ENCODE data around the gene ERICH2.
"Not testable (repeated sequence)": the region's sequence is repeated elsewhere in the genome, so short reads cannot be mapped to it uniquely, and the experiment has no call there.

Gene ERICH2

GRCh38 chr2:170770008-170770605, at the start of gene ERICH2:
ERICH2 (plus strand) TSS chr2:170770378; CDS start chr2:170770682, 304 bp downstream.
- peaks cover 25% of the 10 kb centered on the region for H3K27me3 Mint-ChIP-seq
- peak within 1 kb of the TSS; percentile 90 for H3K4me3 Mint-ChIP-seq
- no peaks in the 10 kb centered on the region for H3K36me3 Mint-ChIP-seq (ENCODE audit: low read depth)
- H3K27ac Mint-ChIP-seq, result peak within 1 kb of the TSS; percentile 56
- peaks cover 18% of the 10 kb centered on the region for H3K4me1 Mint-ChIP-seq (ENCODE audit: low read depth)
- no peaks in the 10 kb centered on the region for H3K9me3 Mint-ChIP-seq

DNA sequence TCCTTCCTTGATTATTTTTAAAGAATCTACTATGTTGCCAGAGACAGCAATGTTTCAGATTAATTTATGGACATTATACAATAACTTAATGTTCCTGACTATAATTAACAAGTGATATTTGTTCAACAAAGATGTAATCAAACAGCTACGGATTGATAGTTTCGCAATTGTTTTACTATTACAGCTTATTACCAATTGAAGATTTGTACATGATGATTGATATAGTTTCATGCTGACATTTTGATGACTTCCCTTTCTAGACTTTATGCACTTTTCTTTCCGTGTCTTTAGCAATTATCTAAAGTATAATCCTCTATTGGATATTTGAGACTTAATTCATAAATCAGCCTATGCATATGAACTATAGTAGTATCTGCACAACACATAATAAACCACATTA, 48.5 kb upstream of the ERICH2 start:
- H3K4me1 Mint-ChIP-seq (ENCODE audit: low read depth), result peaks cover 10% of the 10 kb centered on the region
- H3K4me3 Mint-ChIP-seq, result no peak overlapping the region
- no peaks in the 10 kb centered on the region for H3K36me3 Mint-ChIP-seq (ENCODE audit: low read depth)
- H3K27ac Mint-ChIP-seq, result no peak overlapping the region
- H3K9me3 Mint-ChIP-seq, result no peaks in the 10 kb centered on the region
- H3K27me3 Mint-ChIP-seq, result peaks cover 73% of the 10 kb centered on the region

DNA sequence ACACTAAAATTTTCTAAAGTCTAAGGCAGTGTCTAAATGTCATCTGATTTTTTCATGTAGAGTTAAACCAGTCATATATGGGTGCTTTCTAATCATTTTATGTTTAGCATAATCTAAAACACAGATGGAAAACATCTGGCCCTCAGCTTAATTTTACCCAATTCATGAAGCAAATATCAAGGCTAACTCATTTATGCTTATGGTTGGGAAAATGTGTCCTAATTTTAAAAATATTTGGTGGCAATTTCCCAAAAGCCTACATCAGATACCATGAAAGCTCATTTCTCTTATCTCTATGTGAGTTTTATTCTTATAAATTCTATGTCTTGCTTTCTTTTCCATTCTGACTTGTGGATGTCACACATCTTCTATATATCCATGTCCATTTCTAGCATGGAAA, 47.9 kb upstream of the ERICH2 start:
- no peaks in the 10 kb centered on the region for H3K9me3 Mint-ChIP-seq
- no peak overlapping the region for H3K27ac Mint-ChIP-seq
- H3K27me3 Mint-ChIP-seq, result peaks cover 75% of the 10 kb centered on the region
- no peaks in the 10 kb centered on the region for H3K36me3 Mint-ChIP-seq (ENCODE audit: low read depth)
- no peak overlapping the region for H3K4me3 Mint-ChIP-seq
- peaks cover 6% of the 10 kb centered on the region for H3K4me1 Mint-ChIP-seq (ENCODE audit: low read depth)

DNA sequence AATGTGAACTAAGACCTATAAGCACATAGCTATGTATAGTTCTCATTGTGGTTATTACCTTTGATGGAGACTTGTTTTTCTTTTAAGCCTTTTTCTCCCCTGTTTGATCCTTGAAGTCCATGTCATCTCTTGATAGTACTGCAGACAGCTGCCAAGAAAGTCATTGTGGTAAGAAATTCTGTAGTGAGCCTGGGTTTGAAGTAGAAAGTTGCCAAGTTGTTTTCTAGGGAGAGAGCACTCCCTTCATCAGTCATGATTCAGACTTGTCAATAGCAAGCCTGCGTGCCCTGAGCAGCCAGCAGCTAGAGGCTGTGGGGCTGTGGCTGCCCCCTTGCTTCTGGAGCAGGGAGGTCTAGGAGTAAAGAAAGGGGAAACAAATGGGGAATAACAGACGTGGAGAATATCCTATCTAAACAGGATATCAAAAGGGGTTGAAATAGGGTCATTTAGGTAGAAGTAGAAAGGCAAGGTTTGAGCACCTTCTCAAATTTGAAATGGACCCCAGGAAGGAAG, 46.7 kb upstream of the ERICH2 start:
- H3K27ac Mint-ChIP-seq, result no peak overlapping the region
- no peaks in the 10 kb centered on the region for H3K4me1 Mint-ChIP-seq (ENCODE audit: low read depth)
- H3K9me3 Mint-ChIP-seq, result no peaks in the 10 kb centered on the region
- H3K27me3 Mint-ChIP-seq, result peaks cover 75% of the 10 kb centered on the region
- no peak overlapping the region for H3K4me3 Mint-ChIP-seq
- H3K36me3 Mint-ChIP-seq (ENCODE audit: low read depth), result no peaks in the 10 kb centered on the region

- Mint-ChIP-seq H3K36me3 (ENCODE audit: low read depth) (no peaks in the 10 kb centered on the region), H3K27me3 (peaks cover 31% of the 10 kb centered on the region), H3K4me3 (no peak overlapping the region), H3K27ac (no peak overlapping the region), H3K4me1 (ENCODE audit: low read depth) (no peaks in the 10 kb centered on the region), H3K9me3 (no peaks in the 10 kb centered on the region)
Observed at GRCh38 chr2:170733798-170734600, 36.2 kb upstream of the ERICH2 start.

- H3K27ac Mint-ChIP-seq; H3K4me1 Mint-ChIP-seq (ENCODE audit: low read depth); H3K36me3 Mint-ChIP-seq (ENCODE audit: low read depth); H3K9me3 Mint-ChIP-seq; H3K4me3 Mint-ChIP-seq: not testable (repeated sequence)
- H3K27me3 Mint-ChIP-seq, result peaks cover 28% of the 10 kb centered on the region
Observed at GRCh38 chr2:170734601-170735000, 35.6 kb upstream of the ERICH2 start.

DNA sequence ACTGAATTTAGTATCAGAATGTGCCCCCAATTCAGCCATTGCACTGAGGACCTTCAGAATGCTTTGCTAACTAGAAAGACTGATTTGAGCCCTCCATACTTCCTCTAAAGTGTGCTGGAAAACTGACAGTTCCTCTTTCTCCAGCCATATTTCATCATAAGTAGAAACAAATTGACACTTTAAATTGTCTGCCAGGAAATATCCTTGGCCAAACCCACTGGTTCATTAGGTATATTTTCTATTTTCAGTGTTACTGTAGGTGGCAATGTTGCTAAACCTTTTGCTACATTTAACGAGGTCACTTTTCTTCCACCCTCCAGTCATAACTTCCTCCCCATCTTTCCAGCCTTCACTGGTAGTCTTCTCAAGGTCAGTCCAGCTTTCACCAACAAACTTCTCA, 33.5 kb upstream of the ERICH2 start:
- peaks cover 23% of the 10 kb centered on the region for H3K27me3 Mint-ChIP-seq
- H3K27ac Mint-ChIP-seq, result no peak overlapping the region
- no peaks in the 10 kb centered on the region for H3K36me3 Mint-ChIP-seq (ENCODE audit: low read depth)
- H3K9me3 Mint-ChIP-seq, result no peaks in the 10 kb centered on the region
- no peaks in the 10 kb centered on the region for H3K4me1 Mint-ChIP-seq (ENCODE audit: low read depth)
- H3K4me3 Mint-ChIP-seq, result no peak overlapping the region

GRCh38 chr2:170737406-170737805, 32.8 kb upstream of the ERICH2 start:
- Mint-ChIP-seq H3K4me3 (no peak overlapping the region), H3K9me3 (no peaks in the 10 kb centered on the region), H3K27ac (no peak overlapping the region), H3K4me1 (ENCODE audit: low read depth) (no peaks in the 10 kb centered on the region), H3K27me3 (peaks cover 23% of the 10 kb centered on the region), H3K36me3 (ENCODE audit: low read depth) (no peaks in the 10 kb centered on the region)

GRCh38 chr2:170737821-170738220, 32.4 kb upstream of the ERICH2 start:
- H3K4me3 Mint-ChIP-seq, result no peak overlapping the region
- H3K27me3 Mint-ChIP-seq, result peaks cover 22% of the 10 kb centered on the region
- H3K4me1 Mint-ChIP-seq (ENCODE audit: low read depth), result no peaks in the 10 kb centered on the region
- no peak overlapping the region for H3K27ac Mint-ChIP-seq
- H3K9me3 Mint-ChIP-seq, result no peaks in the 10 kb centered on the region
- H3K36me3 Mint-ChIP-seq (ENCODE audit: low read depth), result no peaks in the 10 kb centered on the region

DNA sequence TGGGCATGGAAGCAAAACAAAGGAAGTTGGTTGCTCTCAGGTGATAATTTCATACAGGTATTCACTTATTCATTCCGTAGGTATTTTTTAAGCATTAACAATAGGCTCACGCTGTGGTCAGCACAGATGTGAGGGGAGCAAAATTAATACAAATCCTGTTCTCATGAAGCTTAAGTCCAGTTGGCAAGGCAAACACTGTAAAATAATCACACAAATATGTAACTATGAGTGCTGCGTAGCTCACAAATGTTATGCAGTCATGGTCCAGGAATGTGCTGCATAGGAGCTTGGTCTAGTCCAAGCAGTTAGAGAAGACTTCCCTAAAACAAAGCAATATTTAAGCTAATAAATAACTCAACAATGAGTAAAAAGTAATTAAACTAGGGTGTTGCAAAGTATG, 31.1 kb upstream of the ERICH2 start:
- Mint-ChIP-seq H3K27me3 (peaks cover 22% of the 10 kb centered on the region), H3K27ac (no peak overlapping the region), H3K36me3 (ENCODE audit: low read depth) (no peaks in the 10 kb centered on the region), H3K9me3 (no peaks in the 10 kb centered on the region), H3K4me3 (no peak overlapping the region), H3K4me1 (ENCODE audit: low read depth) (no peaks in the 10 kb centered on the region)

DNA sequence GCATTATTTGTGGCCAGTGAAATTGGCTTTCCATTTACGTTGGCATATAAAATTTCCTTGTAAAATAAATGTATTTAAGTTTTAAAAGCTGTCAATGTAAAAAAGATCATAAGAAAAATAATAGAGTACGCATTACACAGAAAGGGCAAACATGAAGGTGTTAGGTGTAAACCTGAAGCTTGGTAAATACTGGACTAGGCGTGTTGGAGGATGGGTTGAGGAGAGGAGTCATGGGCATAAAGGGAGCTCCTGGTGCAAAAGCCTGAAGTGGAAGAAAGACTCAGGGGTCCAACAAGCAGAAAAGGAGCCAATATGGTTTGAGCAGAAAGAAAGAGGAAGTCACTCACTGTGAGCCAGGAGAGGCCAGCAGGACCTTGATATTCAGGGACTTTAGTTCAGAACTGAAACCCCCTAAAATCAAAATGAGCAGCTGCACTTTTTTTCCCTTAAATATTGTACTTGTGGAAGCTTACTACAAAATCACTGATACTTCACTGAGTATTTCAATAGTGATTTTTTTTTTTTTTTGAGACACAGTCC, 30.6 kb upstream of the ERICH2 start:
- Mint-ChIP-seq H3K4me1 (ENCODE audit: low read depth) (no peaks in the 10 kb centered on the region), H3K4me3 (no peak overlapping the region), H3K27ac (no peak overlapping the region), H3K36me3 (ENCODE audit: low read depth) (no peaks in the 10 kb centered on the region), H3K27me3 (peaks cover 22% of the 10 kb centered on the region), H3K9me3 (no peaks in the 10 kb centered on the region)

GRCh38 chr2:170740660-170741059, 29.5 kb upstream of the ERICH2 start:
- H3K27ac Mint-ChIP-seq, result no peak overlapping the region
- H3K27me3 Mint-ChIP-seq, result peaks cover 29% of the 10 kb centered on the region
- H3K36me3 Mint-ChIP-seq (ENCODE audit: low read depth), result no peaks in the 10 kb centered on the region
- no peaks in the 10 kb centered on the region for H3K4me1 Mint-ChIP-seq (ENCODE audit: low read depth)
- no peaks in the 10 kb centered on the region for H3K9me3 Mint-ChIP-seq
- H3K4me3 Mint-ChIP-seq, result no peak overlapping the region

- Mint-ChIP-seq H3K9me3 (no peaks in the 10 kb centered on the region), H3K36me3 (ENCODE audit: low read depth) (no peaks in the 10 kb centered on the region), H3K27ac (no peak overlapping the region), H3K27me3 (peaks cover 25% of the 10 kb centered on the region), H3K4me1 (ENCODE audit: low read depth) (no peaks in the 10 kb centered on the region), H3K4me3 (no peak overlapping the region)
Observed at GRCh38 chr2:170742000-170742399, 28.2 kb upstream of the ERICH2 start.

- Mint-ChIP-seq H3K27ac (no peak overlapping the region), H3K4me3 (no peak overlapping the region), H3K36me3 (ENCODE audit: low read depth) (no peaks in the 10 kb centered on the region), H3K27me3 (peaks cover 27% of the 10 kb centered on the region), H3K9me3 (no peaks in the 10 kb centered on the region), H3K4me1 (ENCODE audit: low read depth) (no peaks in the 10 kb centered on the region)
Observed at GRCh38 chr2:170742896-170743529, 27.2 kb upstream of the ERICH2 start.

All from stimulated activated naive CD8-positive, alpha-beta T cell treated with anti-CD3 and anti-CD28 coated beads, Interleukin-15, Interleukin-2, amounts not matched to agents 100 ng/mL and 50 ng/mL, for 24 hours (primary cell).